ENCODE results near the gene CD81.

GRCh38 chr11:2369320-2369719 is 7.8 kb upstream of the CD81 start:
- TF ChIP-seq CTCF (IDR thresholded peaks at IDR 0.05; ENCODE audit: low read depth, low read length) = no peak
- TF ChIP-seq MYC (IDR thresholded peaks at IDR 0.05; ENCODE audit: low read depth, low read length) = no peak
